Inflammatory macrophage treated with lipopolysaccharide for 1 hour (primary cell): Measurements from ENCODE around the gene TMEM45B.
"Not testable (repeated sequence)": the region's sequence is repeated elsewhere in the genome, so short reads cannot be mapped to it uniquely, and the experiment has no call there.

Experiments used
- DNase-seq, 2 donors: peaks; one replicate each; pipeline ENCODE4 v3.0.0-alpha.2; 2020 to 2022

TMEM45B gene

GRCh38 chr11:129853518-129854231 lies 38.0 kb downstream of the TMEM45B start:
- peak in 1 of 2 donors; percentile 55 for DNase-seq

- no peak for DNase-seq
These were observed 38.7 kb downstream of the TMEM45B start for GRCh38 chr11:129854232-129854805.

GRCh38 chr11:129855086-129855485 lies 39.4 kb downstream of the TMEM45B start:
- DNase-seq = no peak

GRCh38 chr11:129856036-129856435 lies 40.4 kb downstream of the TMEM45B start:
- no peak for DNase-seq

GRCh38 chr11:129861702-129862522 lies 46.3 kb downstream of the TMEM45B start:
- DNase-seq = no peak

GRCh38 chr11:129864811-129865210 lies 49.2 kb downstream of the TMEM45B start:
- no peak for DNase-seq

- DNase-seq = no peak
These were observed 50.1 kb downstream of the TMEM45B start for GRCh38 chr11:129865701-129866100.

GRCh38 chr11:129866311-129866710 lies 50.7 kb downstream of the TMEM45B start:
- DNase-seq = no peak

- DNase-seq = not testable (repeated sequence)
These were observed 53.0 kb downstream of the TMEM45B start for GRCh38 chr11:129868626-129869025.

- no peak for DNase-seq
These were observed 56.3 kb downstream of the TMEM45B start for GRCh38 chr11:129871914-129872313.

- no peak for DNase-seq
These were observed 64.7 kb downstream of the TMEM45B start for GRCh38 chr11:129880311-129880710.

- DNase-seq = peak in 1 of 2 donors; percentile 48
These were observed 66.0 kb downstream of the TMEM45B start for GRCh38 chr11:129881570-129882170.

GRCh38 chr11:129884581-129884980 lies 68.9 kb downstream of the TMEM45B start:
- DNase-seq = no peak

GRCh38 chr11:129885381-129885780 lies 69.7 kb downstream of the TMEM45B start:
- no peak for DNase-seq

- DNase-seq = no peak
These were observed 72.8 kb downstream of the TMEM45B start for GRCh38 chr11:129888451-129888850.

GRCh38 chr11:129894278-129895125 lies 78.9 kb downstream of the TMEM45B start:
- peak; percentile 14 to 56 for DNase-seq

- peak; percentile 56 to 86 for DNase-seq
These were observed 79.7 kb downstream of the TMEM45B start, which contains the start of gene NFRKB for GRCh38 chr11:129895126-129896041. TSS of gene NFRKB (minus strand) at chr11:129895578. CDS start at chr11:129892849, 2,729 bp downstream.

GRCh38 chr11:129896062-129896461 lies 80.4 kb downstream of the TMEM45B start:
- DNase-seq = peak; percentile 21 to 47

GRCh38 chr11:129905402-129905801 lies 89.8 kb downstream of the TMEM45B start:
- no peak for DNase-seq
